B cell (primary cell): ENCODE data around the gene NPTXR. TPM values are rescaled to one million over a fixed set of nuclear protein-coding genes. Genes with fewer than 3 reads are reported as not detected.

Experiments
- ATAC-seq: fragments of 200-7000 bp; cut with Tn5 transposase; one replicate; pipeline ENCODE4 v1.10.0; 2021; ENCODE audit warnings: low read depth, mild to moderate bottlenecking, moderate number of reproducible peaks, moderate library complexity
- CTCF ChIA-PET: fragments of 350-600 bp; sonication (Branson Sonifier 250); formaldehyde crosslinking; loops from one replicate; lab custom pipeline; 2021; ENCODE audit warnings: antibody characterized with exemption, inconsistent platforms; lab: Charles Lee
- POLR2A ChIA-PET: fragments of 350-600 bp; sonication (Branson Sonifier 250); formaldehyde crosslinking; loops from one replicate; lab custom pipeline; 2021; ENCODE audit warnings: antibody characterized with exemption; lab: Charles Lee
- DNase-seq: peaks from one replicate; pipeline ENCODE4 v3.0.0; 2013
- H2AFZ ChIP-seq: 2 replicates; pipeline ENCODE4 v1.6.1; 2012; ENCODE audit warnings: mild to moderate bottlenecking, low read depth, low read length; ENCODE audit not compliant: insufficient read depth, poor library complexity, severe bottlenecking
- H3K27ac ChIP-seq, 2 donors: 1 replicate in 1 of 2; 2 replicates in 1 of 2; pipeline ENCODE4 v1.5.1; 2012 to 2013; ENCODE audit warnings: low read length in 2 of 2, mild to moderate bottlenecking in 2 of 2, moderate library complexity in 1 of 2
- H3K27me3 ChIP-seq, 4 experiments: fragments of 200-600 bp in 1 of 4; sonication (generic) in 1 of 4; replicated peaks in 1 of 4; 1 replicate in 2 of 4; 2 replicates in 2 of 4; pipeline versions ENCODE4 v1.6.1 to v1.7.0; 2013 to 2016; ENCODE audit warnings: low read length in 3 of 4, mild to moderate bottlenecking in 2 of 4, mixed read lengths in 1 of 4, moderate library complexity in 1 of 4; ENCODE audit not compliant: insufficient read depth in 4 of 4, control insufficient read depth in 3 of 4; ENCODE audit errors: control extremely low read depth in 1 of 4
- H3K36me3 ChIP-seq, 2 experiments: replicated peaks in 1 of 2; 1 replicate in 1 of 2; 2 replicates in 1 of 2; pipeline versions ENCODE4 v1.6.1 to v1.7.1; 2013; ENCODE audit warnings: low read length in 1 of 2; ENCODE audit not compliant: insufficient read depth in 2 of 2, control insufficient read depth in 1 of 2; ENCODE audit errors: control extremely low read depth in 1 of 2, extremely low read depth in 1 of 2
- H3K4me1 ChIP-seq, 2 donors: fragments of 200-600 bp in 1 of 2; sonication (generic) in 1 of 2; 1 replicate in 1 of 2; 2 replicates in 1 of 2; pipeline versions ENCODE4 v1.5.1 to v1.6.1; 2013 to 2017; ENCODE audit warnings: low read length in 2 of 2; ENCODE audit not compliant: control insufficient read depth in 2 of 2, insufficient read depth in 2 of 2
- H3K4me2 ChIP-seq: replicated peaks from 2 replicates; pipeline ENCODE3; 2012; ENCODE audit warnings: mild to moderate bottlenecking, low read depth, low read length; ENCODE audit not compliant: poor library complexity, severe bottlenecking
- H3K4me3 ChIP-seq, 5 experiments: fragments of 200-600 bp in 1 of 5; sonication (generic) in 1 of 5; 1 replicate in 3 of 5; 2 replicates in 2 of 5; pipeline versions ENCODE4 v1.5.1 to v1.7.0; 2011 to 2016; ENCODE audit warnings: low read length in 4 of 5, mild to moderate bottlenecking in 4 of 5, low read depth in 2 of 5, control low read depth in 1 of 5, moderate library complexity in 1 of 5; ENCODE audit not compliant: insufficient read depth in 1 of 5; ENCODE audit errors: control extremely low read depth in 1 of 5, extremely low read depth in 1 of 5
- H3K79me2 ChIP-seq: fragments of 200-600 bp; sonication (generic); one replicate; pipeline ENCODE4 v1.6.0; 2016; ENCODE audit warnings: low read length; ENCODE audit not compliant: control insufficient read depth, insufficient read depth
- H3K9ac ChIP-seq: fragments of 200-600 bp; sonication (generic); 2 replicates; pipeline ENCODE4 v1.6.1; 2017; ENCODE audit warnings: mild to moderate bottlenecking, low read length, moderate library complexity
- H3K9me3 ChIP-seq, 3 donors: one replicate each; pipeline versions ENCODE4 v1.6.1 to v1.7.1; 2013; ENCODE audit warnings: low read length in 2 of 3; ENCODE audit not compliant: control insufficient read depth in 2 of 3, insufficient read depth in 1 of 3; ENCODE audit errors: control extremely low read depth in 1 of 3
- H4K20me1 ChIP-seq: 2 replicates; pipeline ENCODE4 v1.6.0; 2012; ENCODE audit warnings: mild to moderate bottlenecking, low read length; ENCODE audit not compliant: insufficient read depth, control insufficient read depth, poor library complexity, severe bottlenecking
- H3K27ac Mint-ChIP-seq: one replicate; pipeline ENCODE4 v1.8.0; 2021; ENCODE audit warnings: mixed read lengths
- H3K27me3 Mint-ChIP-seq: one replicate; pipeline ENCODE4 v1.8.0; 2021; ENCODE audit warnings: mixed read lengths
- H3K4me1 Mint-ChIP-seq: one replicate; pipeline ENCODE4 v1.8.0; 2021; ENCODE audit warnings: mixed read lengths
- H3K4me3 Mint-ChIP-seq: one replicate; pipeline ENCODE4 v1.8.0; 2021; ENCODE audit warnings: mixed read lengths
- H3K9me3 Mint-ChIP-seq: one replicate; pipeline ENCODE4 v1.8.0; 2022; ENCODE audit warnings: mixed read lengths; ENCODE audit not compliant: insufficient read depth
- WGBS: methylation state at CpG from one replicate; pipeline ENCODE4 v1.1.5; 2013; ENCODE audit warnings: missing lambda C conversion rate; ENCODE audit not compliant: insufficient coverage; 5-methylcytosine and 5-hydroxymethylcytosine counted together
- intact Hi-C: fragments of 100-400 bp; cut with micrococcal nuclease; formaldehyde crosslinking; loops from one replicate; pipeline ENCODE4 v1.10.0; 2022
- polyA plus RNA-seq: library from polyadenylated mRNA; depleted of rRNA; stranded (reverse); fragments of >200 nt; gene quantifications from 2 replicates; pipeline ENCODE4 v1.2.3, GENCODE V29; 2012
- total RNA-seq, 2 donors: library from RNA; stranded (reverse); fragments of 120-200 nt in 1 of 2; gene quantifications; 1 replicate in 1 of 2; 2 replicates in 1 of 2; pipeline versions ENCODE4 v1.2.3 to v1.2.4, GENCODE V29; 2013 to 2022
- TF ChIP-seq, protein P1 (sequence below): fragments of 200-600 bp; IDR thresholded peaks from one replicate; pipeline ENCODE4 v1.8.0; 2022; ENCODE audit warnings: antibody characterized with exemption, mild to moderate bottlenecking

The NPTXR gene
- total and polyA plus RNA-seq, 2 donors (not counting 1 experiment from before 2014, with no cell fraction given), result 0.16 to 0.71 TPM

- no peak overlapping the region for H3K4me3 Mint-ChIP-seq
- Histone ChIP-seq H2AFZ (no peak overlapping the region), H3K27me3 (no peaks in the 10 kb centered on the region), H4K20me1 (no peaks in the 10 kb centered on the region), H3K27ac (no peak overlapping the region), H3K4me3 (no peak overlapping the region), H3K9me3 (no peaks in the 10 kb centered on the region), H3K79me2 (no peaks in the 10 kb centered on the region), H3K36me3 (no peaks in the 10 kb centered on the region), H3K4me1 (no peaks in the 10 kb centered on the region), H3K9ac (no peak overlapping the region), H3K4me2 (no peak overlapping the region)
- H3K27me3 Mint-ChIP-seq, result no peaks in the 10 kb centered on the region
- WGBS, result 95% methylated on average over 15 of the region's 16 CpGs
- no peaks in the 10 kb centered on the region for H3K9me3 Mint-ChIP-seq
- no peak overlapping the region for H3K27ac Mint-ChIP-seq
- no peak for DNase-seq
- POLR2A ChIA-PET, result no interaction called here
- peaks cover 6% of the 10 kb centered on the region for H3K4me1 Mint-ChIP-seq
- TF ChIP-seq, protein P1, sequence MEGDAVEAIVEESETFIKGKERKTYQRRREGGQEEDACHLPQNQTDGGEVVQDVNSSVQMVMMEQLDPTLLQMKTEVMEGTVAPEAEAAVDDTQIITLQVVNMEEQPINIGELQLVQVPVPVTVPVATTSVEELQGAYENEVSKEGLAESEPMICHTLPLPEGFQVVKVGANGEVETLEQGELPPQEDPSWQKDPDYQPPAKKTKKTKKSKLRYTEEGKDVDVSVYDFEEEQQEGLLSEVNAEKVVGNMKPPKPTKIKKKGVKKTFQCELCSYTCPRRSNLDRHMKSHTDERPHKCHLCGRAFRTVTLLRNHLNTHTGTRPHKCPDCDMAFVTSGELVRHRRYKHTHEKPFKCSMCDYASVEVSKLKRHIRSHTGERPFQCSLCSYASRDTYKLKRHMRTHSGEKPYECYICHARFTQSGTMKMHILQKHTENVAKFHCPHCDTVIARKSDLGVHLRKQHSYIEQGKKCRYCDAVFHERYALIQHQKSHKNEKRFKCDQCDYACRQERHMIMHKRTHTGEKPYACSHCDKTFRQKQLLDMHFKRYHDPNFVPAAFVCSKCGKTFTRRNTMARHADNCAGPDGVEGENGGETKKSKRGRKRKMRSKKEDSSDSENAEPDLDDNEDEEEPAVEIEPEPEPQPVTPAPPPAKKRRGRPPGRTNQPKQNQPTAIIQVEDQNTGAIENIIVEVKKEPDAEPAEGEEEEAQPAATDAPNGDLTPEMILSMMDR, result no peak
- CTCF ChIA-PET, result interaction anchor here (1.2 to 7.0 kb wide), 3 partner anchors 38 to 233 kb away, joined by 3 to 81 read pairs (median 9); no protein-coding TSS in a partner anchor
- ATAC-seq, result no peak
- intact Hi-C loops, result no loop called here
These were observed 73.4 kb downstream of the NPTXR start for GRCh38 chr22:38770257-38770949.

Other genes starting within 250 kb of the NPTXR start
- 0.57 and 1.1 TPM in 2 replicates for gene FAM227A, start 187.6 kb downstream of the NPTXR start, total RNA-seq
- 0.04 and 0.07 TPM in 2 replicates for gene FAM227A, start 187.6 kb downstream of the NPTXR start, polyA plus RNA-seq
- 20.7 and 21.7 TPM in 2 replicates for gene CBY1, start 187.4 kb downstream of the NPTXR start, total RNA-seq
- gene CBY1, start 187.4 kb downstream of the NPTXR start, polyA plus RNA-seq, result 6.0 and 7.5 TPM in 2 replicates
- 47.6 and 48.2 TPM in 2 replicates for gene TOMM22, start 162.1 kb downstream of the NPTXR start, total RNA-seq
- 21.5 and 26.6 TPM in 2 replicates for gene TOMM22, start 162.1 kb downstream of the NPTXR start, polyA plus RNA-seq
- gene JOSD1, start 143.1 kb downstream of the NPTXR start, total RNA-seq, result 88.2 and 94.8 TPM in 2 replicates
- gene JOSD1, start 143.1 kb downstream of the NPTXR start, polyA plus RNA-seq, result 78.7 and 144 TPM in 2 replicates
- 174 and 175 TPM in 2 replicates for gene GTPBP1, start 138.1 kb downstream of the NPTXR start, total RNA-seq
- 77.8 and 105 TPM in 2 replicates for gene GTPBP1, start 138.1 kb downstream of the NPTXR start, polyA plus RNA-seq
- 305 and 322 TPM in 2 replicates for gene SUN2, start 88.0 kb downstream of the NPTXR start, total RNA-seq
- 224 and 229 TPM in 2 replicates for gene SUN2, start 88.0 kb downstream of the NPTXR start, polyA plus RNA-seq
- 9.0 and 10.3 TPM in 2 replicates for gene DNAL4, start 49.9 kb downstream of the NPTXR start, total RNA-seq
- 9.0 and 9.9 TPM in 2 replicates for gene DNAL4, start 49.9 kb downstream of the NPTXR start, polyA plus RNA-seq
- 55.1 and 57.6 TPM in 2 replicates for gene CBX6, start 28.2 kb upstream of the NPTXR start, total RNA-seq
- gene CBX6, start 28.2 kb upstream of the NPTXR start, polyA plus RNA-seq, result 14.9 and 15.2 TPM in 2 replicates
- gene APOBEC3A, start 113.6 kb upstream of the NPTXR start, total RNA-seq, result not detected in 2 replicates
- gene APOBEC3A, start 113.6 kb upstream of the NPTXR start, polyA plus RNA-seq, result 1.1 and 2.8 TPM in 2 replicates
- 7.9 and 9.8 TPM in 2 replicates for gene APOBEC3B, start 138.3 kb upstream of the NPTXR start, total RNA-seq
- gene APOBEC3B, start 138.3 kb upstream of the NPTXR start, polyA plus RNA-seq, result 1.5 and 2.4 TPM in 2 replicates
- gene APOBEC3C, start 170.2 kb upstream of the NPTXR start, total RNA-seq, result 99.1 and 107 TPM in 2 replicates
- gene APOBEC3C, start 170.2 kb upstream of the NPTXR start, polyA plus RNA-seq, result 29.2 and 45.5 TPM in 2 replicates
- gene APOBEC3D, start 177.1 kb upstream of the NPTXR start, total RNA-seq, result 39.3 and 41.3 TPM in 2 replicates
- 52.2 and 54.5 TPM in 2 replicates for gene APOBEC3D, start 177.1 kb upstream of the NPTXR start, polyA plus RNA-seq
- gene APOBEC3F, start 196.8 kb upstream of the NPTXR start, total RNA-seq, result 76.8 and 86.4 TPM in 2 replicates
- 22.0 and 23.3 TPM in 2 replicates for gene APOBEC3F, start 196.8 kb upstream of the NPTXR start, polyA plus RNA-seq
- 96.6 and 103 TPM in 2 replicates for gene APOBEC3G, start 233.2 kb upstream of the NPTXR start, total RNA-seq
- gene APOBEC3G, start 233.2 kb upstream of the NPTXR start, polyA plus RNA-seq, result 90.7 and 94.2 TPM in 2 replicates